Measurements from ENCODE around the gene ERC2. TPM values are rescaled to one million over a fixed set of nuclear protein-coding genes. Genes with fewer than 3 reads are reported as not detected.

The ERC2 gene
- total and polyA plus RNA-seq, 2 of the 8 experiments (the other 6 are each of a cell fraction or from before 2014, with no cell fraction given), result 16.4 to 22.8 TPM

DNA sequence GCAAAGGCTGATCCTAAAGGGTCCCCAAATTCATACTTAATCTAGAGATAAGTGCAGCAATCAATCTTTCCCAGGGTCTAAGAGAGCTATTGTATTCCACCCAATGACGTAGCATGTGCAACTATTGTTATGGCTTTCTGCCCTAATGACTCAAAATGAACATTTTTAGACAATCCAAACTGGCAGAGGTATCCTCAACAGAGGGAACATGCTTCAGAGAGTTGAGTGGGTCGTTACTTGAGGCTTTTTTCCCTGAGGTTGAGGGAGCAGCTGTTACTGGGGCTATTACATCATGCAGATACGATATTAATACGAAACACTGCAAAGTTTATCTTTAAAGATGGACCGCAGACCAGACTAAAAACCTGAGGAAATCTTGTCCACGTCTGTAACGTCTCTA is 702.9 kb downstream of the ERC2 start:
- Histone ChIP-seq H3K23ac (ENCODE audit: insufficient read length) (no peak overlapping the region), H3K23me2 (ENCODE audit: low read depth, low read length) (no peaks in the 10 kb centered on the region), H3K9ac (replicated peaks in 1 of 4; ENCODE audit: extremely low read depth in 1 of 4, low read depth in 3 of 4, low read length in 3 of 4) (no peak overlapping the region), H3K4me3 (ENCODE audit: extremely low read depth in 1 of 4, insufficient read depth in 2 of 4, low read depth in 3 of 4, low read length in 4 of 4) (no peak overlapping the region), H3K79me2 (ENCODE audit: control insufficient read depth in 1 of 2, insufficient read depth in 2 of 2, low read length in 2 of 2) (no peaks in the 10 kb centered on the region), H4K20me1 (replicated peaks in 1 of 2; ENCODE audit: control insufficient read depth in 1 of 2, insufficient read depth in 2 of 2, low read length in 2 of 2) (no peaks in the 10 kb centered on the region), H3K27ac (ENCODE audit: low read depth, low read length) (no peak overlapping the region), H2AFZ (ENCODE audit: low read length) (no peak overlapping the region), H2BK15ac (ENCODE audit: low read length) (no peak overlapping the region), H3K4me2 (ENCODE audit: insufficient read depth in 1 of 2, low read depth in 2 of 2, low read length in 2 of 2) (no peak overlapping the region), H4K5ac (ENCODE audit: insufficient read length, low read depth, low read length) (no peak overlapping the region), H2AK5ac (ENCODE audit: low read depth, low read length) (no peak overlapping the region), H3K9me3 (ENCODE audit: insufficient read depth in 2 of 2, low read depth in 1 of 2, low read length in 1 of 2) (no peaks in the 10 kb centered on the region), H3K27me3 (replicated peaks in 1 of 4; ENCODE audit: control insufficient read depth in 3 of 4, extremely low read depth in 1 of 4, insufficient read depth in 3 of 4, low read length in 3 of 4) (no peaks in the 10 kb centered on the region), H4K91ac (replicated peaks; ENCODE audit: insufficient read length, low read length) (no peak overlapping the region), H2BK12ac (ENCODE audit: low read depth, low read length) (no peak overlapping the region), H3K36me3 (ENCODE audit: control insufficient read depth in 2 of 4, insufficient read depth in 4 of 4, low read length in 3 of 4) (no peaks in the 10 kb centered on the region), H3K4me1 (replicated peaks in 1 of 4; ENCODE audit: control insufficient read depth in 3 of 4, insufficient read depth in 4 of 4, low read length in 3 of 4) (no peaks in the 10 kb centered on the region), H2BK5ac (ENCODE audit: low read depth, low read length) (no peak overlapping the region), H3K18ac (ENCODE audit: extremely low read depth, low read length) (no peak overlapping the region), H3K79me1 (ENCODE audit: low read depth, low read length) (no peaks in the 10 kb centered on the region), H2BK120ac (replicated peaks; ENCODE audit: low read depth, low read length) (no peak overlapping the region), H4K8ac (ENCODE audit: extremely low read depth, insufficient read depth, low read length) (no peak overlapping the region), H2BK20ac (ENCODE audit: low read length) (no peak overlapping the region), H3K4ac (replicated peaks; ENCODE audit: insufficient read length, low read depth, low read length) (no peak overlapping the region), H3K56ac (replicated peaks; ENCODE audit: insufficient read length, low read depth, low read length) (no peak overlapping the region), H3K14ac (ENCODE audit: insufficient read length) (no peak overlapping the region)
- CTCF ChIA-PET (ENCODE audit: partially characterized antibody), result interaction anchor here (0.7 to 1.4 kb wide), 4 partner anchors 13 to 218 kb away, joined by 3 to 4 read pairs (median 4); no protein-coding TSS in a partner anchor
- DNase-seq (ENCODE audit: low read depth in 1 of 2, low spot score in 2 of 2) (no peak), FAIRE-seq (no peak)
- WGBS, 2 experiments (ENCODE audit: extremely low coverage in 1 of 2, insufficient coverage in 1 of 2, insufficient read length in 1 of 2, insufficient replicate concordance in 2 of 2, low coverage in 1 of 2, low lambda C conversion rate in 2 of 2, missing lambda C conversion rate in 1 of 2), result 76% methylated on average over 7 of the region's 7 CpGs; no CpG with 5 or more reads in 1 of the 2 experiments
- POLR2A ChIA-PET (ENCODE audit: partially characterized antibody), result no interaction called here
- TF ChIP-seq CBX5 (IDR thresholded peaks at IDR 0.05; ENCODE audit: low read depth, low read length), result no peak

Data from H1 (cell line).